GM21360 (cell line): Measurements from ENCODE around the gene GRAMD4.

Experiments used
- ATAC-seq: cut with Tn5 transposase; IDR thresholded peaks from one replicate; pipeline ENCODE4 v1.9.1; 2021; ENCODE audit warnings: mild to moderate bottlenecking, moderate library complexity; ENCODE audit not compliant: unreplicated experiment

Gene GRAMD4, protein sequence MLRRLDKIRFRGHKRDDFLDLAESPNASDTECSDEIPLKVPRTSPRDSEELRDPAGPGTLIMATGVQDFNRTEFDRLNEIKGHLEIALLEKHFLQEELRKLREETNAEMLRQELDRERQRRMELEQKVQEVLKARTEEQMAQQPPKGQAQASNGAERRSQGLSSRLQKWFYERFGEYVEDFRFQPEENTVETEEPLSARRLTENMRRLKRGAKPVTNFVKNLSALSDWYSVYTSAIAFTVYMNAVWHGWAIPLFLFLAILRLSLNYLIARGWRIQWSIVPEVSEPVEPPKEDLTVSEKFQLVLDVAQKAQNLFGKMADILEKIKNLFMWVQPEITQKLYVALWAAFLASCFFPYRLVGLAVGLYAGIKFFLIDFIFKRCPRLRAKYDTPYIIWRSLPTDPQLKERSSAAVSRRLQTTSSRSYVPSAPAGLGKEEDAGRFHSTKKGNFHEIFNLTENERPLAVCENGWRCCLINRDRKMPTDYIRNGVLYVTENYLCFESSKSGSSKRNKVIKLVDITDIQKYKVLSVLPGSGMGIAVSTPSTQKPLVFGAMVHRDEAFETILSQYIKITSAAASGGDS

GRCh38 chr22:46619830-46620501 is at the start of gene GRAMD4:
TSS of gene GRAMD4 (plus strand) at chr22:46620386. CDS start at chr22:46626800, 6,414 bp downstream.
- ATAC-seq = no peak

GRCh38 chr22:46571642-46572250 is 48.4 kb upstream of the GRAMD4 start:
- ATAC-seq = no peak

GRCh38 chr22:46572911-46573780 is 47.0 kb upstream of the GRAMD4 start:
- no peak for ATAC-seq

GRCh38 chr22:46573781-46574437 is 46.3 kb upstream of the GRAMD4 start:
- no peak for ATAC-seq

- no peak for ATAC-seq
Observed at GRCh38 chr22:46574438-46574992, 45.7 kb upstream of the GRAMD4 start.

GRCh38 chr22:46574993-46575910 is 44.9 kb upstream of the GRAMD4 start:
- ATAC-seq = no peak

GRCh38 chr22:46575911-46576555 is 44.2 kb upstream of the GRAMD4 start:
- ATAC-seq = no peak

DNA sequence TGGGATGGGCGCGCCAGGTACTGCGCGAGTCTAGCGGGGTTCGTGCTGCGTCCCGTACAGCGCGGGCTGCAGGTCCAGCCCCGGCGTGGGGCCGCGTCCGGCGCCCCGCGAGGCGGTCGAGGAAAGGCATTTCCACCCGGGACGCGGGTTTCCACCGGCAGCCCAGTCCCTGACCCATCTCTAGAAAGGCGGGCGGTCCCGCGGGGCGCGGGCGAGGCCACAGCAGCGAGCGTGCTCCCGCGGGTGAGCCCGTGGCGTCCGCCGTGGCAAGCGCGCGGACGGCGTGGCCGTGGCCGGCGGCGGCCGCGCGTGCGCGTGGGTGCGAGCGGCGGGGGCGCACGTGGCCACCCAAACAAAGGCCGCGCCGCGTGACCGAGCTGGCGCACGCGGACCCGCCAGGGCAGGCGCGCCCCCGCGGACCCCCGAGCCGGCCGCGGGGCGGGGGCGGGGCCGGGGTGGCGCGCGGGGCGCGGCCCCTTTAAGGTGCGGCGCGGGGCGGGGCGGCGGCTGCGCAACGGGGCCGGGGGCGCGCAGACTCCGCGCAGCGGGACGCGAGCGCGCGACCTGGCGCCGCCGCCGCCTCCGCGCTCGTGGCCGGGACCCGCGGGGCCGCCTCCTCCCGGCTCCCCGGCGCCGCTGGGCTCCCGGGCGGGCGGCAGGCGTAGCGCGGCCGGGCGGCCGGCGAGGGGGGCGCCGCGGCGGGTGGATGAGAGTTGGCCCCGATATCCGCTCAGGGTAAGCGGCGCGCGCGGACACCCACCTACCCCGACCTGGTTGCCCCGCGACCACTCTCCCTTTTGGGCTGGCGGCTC is 43.4 kb upstream of the GRAMD4 start:
- ATAC-seq = no peak

DNA sequence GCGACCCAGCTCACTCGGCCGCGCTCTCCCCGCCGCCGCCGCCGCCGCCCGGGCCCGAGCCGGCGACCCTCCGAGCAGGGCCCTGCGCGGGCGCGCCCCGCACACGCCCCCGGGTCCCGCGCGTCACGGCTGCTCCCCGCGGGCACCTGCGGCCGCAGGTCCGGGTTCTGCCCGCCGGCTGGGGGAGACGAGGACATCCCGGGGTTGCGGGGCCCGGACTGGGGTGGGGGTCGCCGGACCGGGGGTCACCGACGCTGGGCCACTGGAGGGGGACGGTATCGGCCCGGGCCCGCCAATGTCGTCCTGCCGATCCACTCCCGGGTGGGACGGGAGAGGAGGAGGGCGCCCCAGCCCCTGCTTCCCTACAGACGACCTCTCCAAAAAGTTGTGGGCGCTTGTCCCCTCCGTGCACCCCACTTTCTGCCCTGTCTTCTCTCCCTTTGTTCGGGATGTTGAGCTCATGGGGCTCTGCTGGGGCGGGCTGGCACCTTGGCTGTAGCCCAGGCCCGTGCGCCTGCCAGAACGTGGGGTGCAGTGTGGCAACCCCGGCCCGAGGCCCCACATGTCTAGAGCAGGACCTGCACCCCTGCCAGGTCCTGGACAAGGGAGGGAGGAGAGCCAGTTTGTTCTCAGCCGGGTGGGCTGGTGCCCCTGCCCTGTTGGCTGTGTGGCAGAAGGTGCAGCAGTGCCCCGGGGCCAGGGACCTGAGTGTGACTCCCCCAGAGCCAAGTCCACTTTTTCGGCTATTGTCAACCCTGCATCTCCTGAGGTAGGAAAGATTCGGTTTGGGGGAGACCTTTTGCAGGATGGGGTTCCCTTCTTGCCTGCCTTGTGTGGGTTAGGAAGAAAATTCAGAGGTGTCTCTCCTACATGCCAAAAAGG is 42.6 kb upstream of the GRAMD4 start:
- no peak for ATAC-seq

DNA sequence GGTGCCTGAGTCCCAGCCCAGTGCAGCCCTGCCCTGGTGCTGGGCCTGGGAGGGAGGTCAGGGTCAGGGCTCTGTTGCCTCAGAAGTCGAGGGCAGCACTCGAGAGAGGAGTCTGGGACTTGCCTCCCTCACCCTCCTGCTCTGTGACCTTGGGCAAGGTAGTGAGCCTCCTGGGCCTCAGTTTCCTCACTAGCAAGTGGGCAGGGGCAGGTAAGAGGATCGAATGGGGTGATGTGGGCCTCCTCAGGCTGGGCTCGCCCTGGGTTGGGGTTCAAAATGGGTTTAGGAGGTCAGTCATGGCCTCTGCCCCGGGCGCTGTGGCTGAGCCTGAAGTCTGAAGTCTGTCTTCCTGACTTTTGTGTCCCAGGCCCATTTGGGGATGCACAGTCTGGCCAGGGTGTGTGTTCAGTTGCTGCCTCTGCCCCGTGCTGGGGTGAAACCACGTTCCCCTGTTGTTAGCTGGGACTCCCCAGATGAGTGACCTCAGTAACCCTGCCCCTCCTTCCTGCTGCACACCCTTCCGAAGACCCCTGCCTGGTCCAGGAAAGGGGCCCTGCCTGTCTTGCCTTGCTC is 41.8 kb upstream of the GRAMD4 start:
- ATAC-seq = no peak

DNA sequence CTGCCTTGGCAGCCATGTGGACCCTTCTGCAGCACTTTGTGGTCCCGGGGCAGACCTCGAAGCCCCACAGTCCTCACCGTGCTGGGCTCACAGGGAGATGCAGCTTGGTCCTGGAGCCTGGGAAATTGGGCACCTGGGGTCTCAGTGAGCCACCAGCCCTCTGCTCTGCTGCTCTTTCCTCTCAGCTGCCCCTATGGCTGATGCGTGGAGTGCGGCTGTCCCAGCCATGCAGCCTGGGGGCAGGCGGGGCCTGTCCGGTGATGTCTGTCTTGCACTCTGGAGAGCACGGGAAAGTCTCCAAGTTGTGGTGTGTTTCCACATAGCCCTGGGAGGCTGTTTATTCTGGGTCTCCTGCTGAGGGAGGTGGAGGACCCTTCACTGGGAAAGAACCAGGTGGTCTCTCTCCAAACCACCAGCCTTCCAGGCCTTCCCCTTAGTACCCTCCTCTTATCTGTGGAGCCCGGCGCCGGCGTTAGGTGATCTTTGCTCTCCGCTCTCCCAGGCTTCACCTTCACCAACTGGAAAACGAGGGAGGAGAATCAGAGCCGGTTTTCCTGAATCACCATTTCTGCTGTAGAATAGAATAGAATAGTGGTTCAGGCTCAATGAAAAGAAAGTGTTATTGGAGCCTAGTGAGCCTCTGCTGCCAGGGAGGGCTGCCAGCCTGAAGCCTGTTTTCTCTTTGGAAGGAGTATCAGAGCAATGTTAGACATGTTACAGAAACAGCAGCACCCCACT is 41.2 kb upstream of the GRAMD4 start:
- no peak for ATAC-seq

DNA sequence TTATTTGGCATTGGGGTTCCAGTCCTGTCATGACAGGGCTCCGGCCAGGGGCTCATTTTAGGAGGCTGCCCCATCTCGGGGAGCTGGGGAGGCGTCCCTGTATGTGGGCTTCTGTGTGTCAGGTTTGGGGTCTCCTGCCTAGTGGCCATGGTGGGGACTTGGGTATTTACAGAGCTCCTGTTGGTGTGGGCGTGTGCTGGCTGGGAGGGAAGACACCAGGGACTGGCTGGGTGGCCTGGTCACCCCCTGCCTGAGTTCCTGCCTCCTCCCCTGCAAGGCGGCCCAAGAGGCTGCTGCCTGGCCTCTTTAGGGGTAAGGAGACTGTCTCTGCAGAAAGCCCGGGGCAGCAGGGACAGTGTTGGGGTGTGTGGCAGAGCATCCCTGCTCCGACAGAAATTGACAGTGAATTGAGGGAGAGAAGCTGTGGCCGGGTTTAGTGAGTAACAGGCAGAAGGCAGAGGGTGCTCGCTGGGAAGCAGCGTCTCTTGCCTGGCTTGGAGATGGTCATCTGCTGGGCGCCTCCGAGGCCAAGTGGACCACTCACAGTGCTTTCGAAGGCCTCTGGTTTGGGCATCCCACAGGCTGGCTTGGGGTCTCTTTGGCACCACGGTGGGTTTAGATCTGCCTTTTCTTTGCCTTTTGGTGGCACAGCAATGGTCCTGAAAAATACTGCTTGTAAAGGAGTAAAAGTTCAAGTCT is 40.3 kb upstream of the GRAMD4 start:
- ATAC-seq = no peak

- no peak for ATAC-seq
Observed at GRCh38 chr22:46580940-46581537, 39.1 kb upstream of the GRAMD4 start.

GRCh38 chr22:46581538-46582244 is 38.5 kb upstream of the GRAMD4 start:
- no peak for ATAC-seq
